Suppressor macrophage treated with lipopolysaccharide for 4 hours (primary cell): ENCODE data around the gene PRR35.
A peak's percentile ranks its signal among the peaks of the same experiment; 100 is the strongest.

Source experiments
- DNase-seq: peaks from one replicate; pipeline ENCODE4 v3.0.0-alpha.2; 2020

Gene PRR35

DNA sequence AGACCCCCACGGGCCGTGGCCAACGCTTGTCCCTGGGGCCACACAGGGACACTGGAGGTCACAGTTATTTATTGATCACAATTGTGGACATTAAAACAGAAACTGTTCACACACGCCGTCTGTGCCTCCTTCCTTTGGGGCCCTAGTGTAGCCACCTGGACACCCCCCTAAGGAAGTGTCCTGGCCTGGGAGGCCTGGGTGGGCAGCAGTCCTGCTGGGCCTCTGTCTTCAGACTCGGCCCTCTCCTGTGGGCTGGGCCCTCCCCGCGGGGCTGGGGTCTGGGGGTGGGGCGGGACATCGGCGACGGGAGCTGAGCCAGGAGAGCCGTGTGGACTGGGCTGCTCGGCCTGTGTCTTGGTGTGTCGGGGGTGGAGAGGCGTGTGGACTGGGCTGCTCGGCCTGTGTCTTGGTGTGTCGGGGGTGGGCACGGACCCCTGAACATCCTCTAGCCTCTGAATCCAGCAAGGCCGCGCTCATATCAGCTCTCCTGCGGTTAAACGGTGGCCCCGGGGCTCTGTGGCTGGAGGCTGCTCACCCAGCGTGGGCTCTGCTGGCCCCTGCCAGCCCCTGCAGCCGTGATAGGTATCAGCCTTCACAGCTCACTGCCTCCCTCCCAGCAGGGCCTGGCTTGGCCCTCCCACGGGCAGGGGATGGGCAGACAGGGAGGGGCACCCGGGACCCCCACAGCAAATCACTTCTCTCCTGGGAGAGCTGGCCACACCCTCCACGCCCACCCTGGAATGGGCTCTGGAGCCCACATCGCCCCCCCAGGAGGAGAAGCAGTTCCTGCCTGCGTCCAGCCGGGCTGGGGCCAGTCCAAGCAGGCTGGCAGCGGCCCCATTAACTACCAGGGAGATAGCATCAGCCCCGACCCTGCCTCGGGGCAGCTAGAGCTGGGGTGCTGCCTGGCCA is 5.5 kb downstream of the PRR35 start:
- no peak for DNase-seq

DNA sequence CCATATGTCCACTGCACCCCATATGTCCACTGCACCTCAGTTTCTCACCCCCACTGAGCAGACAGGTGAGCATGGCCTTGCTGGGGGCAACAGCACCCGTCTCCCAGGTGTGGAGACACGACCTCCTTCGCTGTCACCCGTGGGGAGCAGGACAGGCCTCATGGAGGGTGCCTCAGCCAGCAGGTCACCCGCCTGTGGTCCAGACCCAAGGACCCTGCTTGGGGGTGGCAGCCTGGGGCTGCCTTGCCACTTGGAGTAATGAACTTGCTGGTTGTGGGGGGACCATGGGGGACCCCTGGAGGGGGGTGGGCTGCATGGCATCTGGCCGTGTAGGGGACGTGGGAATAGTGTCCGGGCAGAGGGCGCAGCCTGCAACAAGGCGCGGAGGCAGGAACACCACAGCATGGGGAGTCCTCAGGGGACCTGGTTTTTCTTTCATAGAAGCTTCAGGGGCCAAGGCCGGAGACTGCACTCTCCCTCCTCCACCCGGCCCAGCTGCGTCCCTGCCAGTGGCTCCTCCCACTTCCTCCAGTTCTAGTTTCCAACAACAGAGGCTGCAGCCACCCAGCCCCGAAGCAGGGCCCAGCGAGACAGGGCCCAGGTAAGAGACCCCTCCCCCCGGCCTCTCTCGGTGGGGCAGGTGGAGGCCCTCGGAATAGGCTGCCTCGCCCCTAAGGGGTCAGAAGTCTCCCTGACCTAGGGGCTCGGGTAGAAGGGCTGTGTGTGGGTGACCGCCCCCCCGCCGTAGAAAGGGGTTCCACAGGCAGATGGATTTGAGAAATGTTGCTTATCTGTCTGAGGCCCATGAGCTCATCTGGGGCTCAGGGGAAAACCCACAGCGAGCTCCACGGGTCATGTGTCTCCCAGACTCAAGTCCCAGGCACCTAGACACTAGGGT is 6.5 kb downstream of the PRR35 start, which contains the start of gene NHLRC4:
TSS of gene NHLRC4 (plus strand) at position 531 of the 898 bp plus-strand sequence. CDS start 1,043 bp downstream, outside the sequence.
- peak; percentile 56 for DNase-seq

DNA sequence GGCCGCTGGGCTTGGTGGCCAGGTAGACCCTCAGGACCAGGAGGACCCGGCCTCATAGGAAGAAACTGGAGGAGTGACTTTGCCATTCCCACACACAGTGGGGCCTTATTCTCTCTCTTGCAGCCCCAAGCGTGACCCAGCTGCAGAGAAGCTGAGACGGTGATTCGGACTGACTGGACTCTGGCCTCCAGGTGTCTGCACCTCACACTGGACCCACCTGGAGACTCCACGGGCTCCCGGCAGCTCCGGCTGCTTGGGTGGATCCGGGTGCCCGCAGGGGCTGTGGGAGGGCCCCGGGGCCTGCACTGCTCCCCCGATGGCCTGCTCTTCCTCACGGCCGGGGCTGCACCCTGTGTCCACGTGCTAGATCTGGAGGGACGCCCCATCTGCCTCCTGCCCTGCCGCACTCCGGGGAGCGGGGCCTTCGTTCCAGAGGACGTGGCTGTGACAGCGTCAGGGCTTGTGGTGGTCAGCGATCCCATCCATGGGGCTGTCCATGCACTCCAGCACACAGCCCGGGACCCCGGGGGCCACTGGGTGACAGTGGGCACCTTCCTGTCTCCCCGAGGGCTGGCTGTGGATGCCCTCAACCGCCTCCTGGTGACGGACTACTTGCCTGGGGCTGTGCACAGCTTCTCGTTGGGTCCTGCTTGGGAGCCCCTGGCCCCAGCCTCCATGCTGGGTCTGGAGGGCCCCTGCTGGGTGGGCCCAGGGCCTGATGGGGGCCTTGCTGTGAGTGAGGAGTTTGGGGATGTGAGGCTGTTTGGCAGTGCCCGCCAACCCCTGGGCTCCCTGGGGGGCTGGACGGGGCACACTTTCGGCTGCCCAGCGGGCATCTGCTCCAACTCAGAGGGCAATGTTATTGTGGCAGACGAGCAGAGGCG is 7.4 kb downstream of the PRR35 start:
- no peak for DNase-seq

DNA sequence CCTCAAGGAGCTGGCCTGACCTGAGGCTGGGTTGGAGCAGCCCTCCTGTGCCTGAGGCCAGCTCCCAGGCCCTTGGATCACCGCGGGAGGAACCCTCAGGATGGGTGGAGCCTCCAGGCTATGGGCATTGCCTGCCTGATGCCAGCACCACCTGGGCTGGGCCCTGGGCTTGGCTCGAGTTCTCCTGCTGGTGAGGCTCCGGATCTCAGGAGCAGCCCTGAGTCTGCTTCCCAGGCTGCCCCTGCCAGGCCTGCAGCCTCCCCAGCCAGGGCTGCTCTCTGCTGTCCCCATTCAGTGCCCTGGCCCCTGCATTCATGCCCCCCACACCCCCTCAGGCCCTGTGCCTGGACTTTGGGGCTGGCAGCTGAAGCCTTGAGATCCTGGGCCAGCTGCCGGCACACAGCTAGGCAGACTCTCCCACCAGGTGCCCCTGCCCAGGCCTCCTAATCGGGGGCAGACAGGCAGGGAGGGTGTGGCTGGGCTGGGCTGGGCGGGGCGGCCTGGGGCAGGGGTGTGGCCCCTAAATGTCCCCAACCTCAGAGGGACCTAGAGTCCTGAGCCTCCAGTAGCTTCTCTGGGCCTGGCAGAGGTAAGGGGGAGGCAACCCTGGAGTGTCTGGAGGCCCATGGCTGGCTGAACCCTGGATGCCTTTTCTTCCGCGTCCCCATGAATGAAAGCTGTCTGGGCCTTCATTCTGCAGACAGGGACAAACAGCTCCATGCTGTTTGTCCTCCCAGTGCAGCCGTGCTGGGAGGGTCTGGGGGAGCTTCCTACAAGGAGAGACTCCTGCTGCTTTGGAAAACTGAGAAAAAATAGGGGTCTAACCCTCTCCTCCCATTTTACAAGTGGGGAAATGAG is 8.4 kb downstream of the PRR35 start:
- DNase-seq = no peak

DNA sequence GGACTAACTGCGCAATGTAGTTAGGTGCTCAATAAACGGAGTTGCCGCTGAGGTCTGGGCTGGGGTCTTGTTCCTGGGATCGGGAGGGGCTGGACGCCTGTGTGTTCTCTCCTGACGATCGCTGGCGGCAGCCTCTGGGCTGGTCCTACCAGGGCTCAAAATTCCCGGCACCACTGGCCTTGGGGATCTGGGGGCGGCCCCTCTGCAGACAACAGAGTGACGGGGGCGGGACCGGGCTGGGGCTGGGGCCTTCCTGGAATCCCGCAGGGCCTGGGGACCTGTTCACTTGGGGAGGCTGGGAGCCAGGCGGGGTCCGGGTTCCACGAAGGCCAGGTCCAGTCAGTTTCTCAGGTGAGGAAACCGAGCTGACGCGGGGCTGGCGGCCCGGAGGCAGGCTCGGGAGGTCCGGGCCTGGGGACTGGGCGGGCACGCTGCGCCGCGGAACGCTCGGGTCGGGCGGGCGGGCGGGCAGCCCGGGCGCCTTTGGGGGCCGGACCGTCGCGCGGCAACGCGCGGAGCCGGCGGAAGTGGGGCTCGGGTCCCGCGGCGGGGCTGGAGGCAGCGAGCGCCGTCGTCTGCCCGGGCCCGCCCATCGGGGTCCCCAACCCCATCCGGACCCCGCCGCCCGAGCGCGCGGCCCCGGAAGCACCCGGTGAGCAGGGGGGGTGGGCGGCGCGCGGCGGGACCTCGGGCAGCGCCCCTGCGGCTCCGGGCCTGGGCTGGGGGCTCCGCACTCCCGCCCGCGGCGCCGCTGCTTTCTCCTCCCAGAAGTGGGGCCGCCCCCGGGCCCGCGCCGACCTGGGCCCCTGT is 9.5 kb downstream of the PRR35 start, which contains the start of gene PIGQ:
TSS of gene PIGQ (plus strand) at position 524 of the 810 bp plus-strand sequence. CDS start 4,107 bp downstream, outside the sequence.
- DNase-seq = peak; percentile 71

DNA sequence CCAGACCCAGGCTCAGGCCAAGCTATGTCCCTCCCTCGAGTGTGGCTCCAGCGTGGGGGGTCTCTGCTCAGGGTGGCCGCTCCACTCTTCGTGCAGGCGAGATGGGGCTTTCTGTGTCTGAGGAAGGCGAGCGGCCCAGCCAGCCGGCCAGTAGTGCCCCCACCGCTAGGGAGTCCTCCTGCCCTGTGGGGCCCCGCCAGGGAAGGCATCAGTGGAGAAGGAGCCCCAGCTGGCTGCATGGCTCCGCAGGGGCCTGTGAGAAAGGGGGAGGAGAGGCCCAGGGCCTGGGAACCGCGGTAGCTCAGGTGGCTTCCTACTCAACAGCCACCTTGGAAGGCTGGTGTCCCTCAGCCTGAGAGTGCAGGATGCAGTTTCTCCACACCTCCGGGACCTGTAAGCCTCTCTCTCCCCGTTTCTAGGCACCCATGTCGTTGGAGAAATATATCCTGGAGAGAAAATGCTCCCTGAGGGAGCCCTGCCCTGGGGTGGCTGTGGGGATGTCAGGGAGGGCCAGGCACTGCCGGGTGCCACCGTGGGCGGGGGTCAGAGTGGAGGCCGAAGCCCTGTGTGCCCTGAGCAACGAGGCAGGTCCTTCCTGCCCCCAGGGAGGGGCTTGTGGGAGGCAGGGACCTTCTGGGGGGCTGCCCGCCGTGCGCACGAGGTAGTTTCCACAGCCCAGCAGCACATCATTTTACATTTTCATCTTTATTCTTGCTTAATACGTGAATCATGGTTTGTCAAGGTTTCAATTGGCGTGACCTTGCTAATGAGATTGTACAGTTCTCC is 12.9 kb downstream of the PRR35 start:
- DNase-seq = no peak

DNA sequence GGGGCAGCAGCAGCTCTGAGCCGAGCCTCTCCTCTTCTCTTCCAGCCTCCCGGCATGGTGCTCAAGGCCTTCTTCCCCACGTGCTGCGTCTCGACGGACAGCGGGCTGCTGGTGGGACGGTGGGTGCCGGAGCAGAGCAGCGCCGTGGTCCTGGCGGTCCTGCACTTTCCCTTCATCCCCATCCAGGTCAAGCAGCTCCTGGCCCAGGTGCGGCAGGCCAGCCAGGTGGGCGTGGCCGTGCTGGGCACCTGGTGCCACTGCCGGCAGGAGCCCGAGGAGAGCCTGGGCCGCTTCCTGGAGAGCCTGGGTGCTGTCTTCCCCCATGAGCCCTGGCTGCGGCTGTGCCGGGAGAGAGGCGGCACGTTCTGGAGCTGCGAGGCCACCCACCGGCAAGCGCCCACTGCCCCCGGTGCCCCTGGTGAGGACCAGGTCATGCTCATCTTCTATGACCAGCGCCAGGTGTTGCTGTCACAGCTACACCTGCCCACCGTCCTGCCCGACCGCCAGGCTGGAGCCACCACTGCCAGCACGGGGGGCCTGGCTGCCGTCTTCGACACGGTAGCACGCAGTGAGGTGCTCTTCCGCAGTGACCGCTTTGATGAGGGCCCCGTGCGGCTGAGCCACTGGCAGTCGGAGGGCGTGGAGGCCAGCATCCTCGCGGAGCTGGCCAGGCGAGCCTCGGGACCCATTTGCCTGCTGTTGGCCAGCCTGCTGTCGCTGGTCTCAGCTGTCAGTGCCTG is 14.0 kb downstream of the PRR35 start:
- DNase-seq = no peak

DNA sequence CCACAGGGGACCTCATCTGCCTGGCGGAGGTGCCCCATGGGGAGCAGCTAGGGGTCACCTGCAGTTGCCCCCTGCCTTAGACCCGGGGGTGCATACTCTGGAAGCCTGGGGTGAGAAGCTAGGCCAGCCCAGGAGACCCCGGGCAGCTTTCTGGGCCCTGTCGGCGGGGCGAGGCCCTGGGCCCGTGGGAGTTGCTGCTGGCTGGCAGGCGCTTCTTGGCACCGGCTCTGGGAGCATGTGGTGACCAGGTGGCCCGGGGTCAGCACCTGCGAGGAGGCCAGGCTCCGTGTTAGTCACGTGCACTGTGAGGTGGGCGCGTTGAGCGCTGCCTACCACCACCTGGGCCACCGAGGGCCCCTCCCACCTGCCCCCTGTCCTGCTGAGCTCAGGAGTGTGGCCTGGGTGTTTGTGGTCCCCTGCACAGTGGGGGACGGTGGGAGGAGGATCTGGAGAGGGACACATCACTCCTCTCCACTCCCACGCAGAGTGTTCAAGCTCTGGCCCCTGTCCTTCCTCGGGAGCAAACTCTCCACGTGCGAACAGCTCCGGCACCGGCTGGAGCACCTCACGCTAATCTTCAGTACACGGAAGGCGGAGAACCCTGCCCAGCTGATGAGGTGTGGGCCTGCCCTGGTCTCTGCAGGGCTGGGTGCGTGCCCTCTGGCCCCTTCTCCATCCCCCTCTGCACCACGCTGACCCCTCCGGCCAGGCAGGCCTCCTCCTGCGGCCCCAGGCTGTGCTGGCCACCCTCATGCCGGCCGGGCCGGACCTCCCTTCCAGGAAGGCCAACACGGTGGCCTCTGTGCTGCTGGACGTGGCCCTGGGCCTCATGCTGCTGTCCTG is 15.4 kb downstream of the PRR35 start:
- no peak for DNase-seq

DNA sequence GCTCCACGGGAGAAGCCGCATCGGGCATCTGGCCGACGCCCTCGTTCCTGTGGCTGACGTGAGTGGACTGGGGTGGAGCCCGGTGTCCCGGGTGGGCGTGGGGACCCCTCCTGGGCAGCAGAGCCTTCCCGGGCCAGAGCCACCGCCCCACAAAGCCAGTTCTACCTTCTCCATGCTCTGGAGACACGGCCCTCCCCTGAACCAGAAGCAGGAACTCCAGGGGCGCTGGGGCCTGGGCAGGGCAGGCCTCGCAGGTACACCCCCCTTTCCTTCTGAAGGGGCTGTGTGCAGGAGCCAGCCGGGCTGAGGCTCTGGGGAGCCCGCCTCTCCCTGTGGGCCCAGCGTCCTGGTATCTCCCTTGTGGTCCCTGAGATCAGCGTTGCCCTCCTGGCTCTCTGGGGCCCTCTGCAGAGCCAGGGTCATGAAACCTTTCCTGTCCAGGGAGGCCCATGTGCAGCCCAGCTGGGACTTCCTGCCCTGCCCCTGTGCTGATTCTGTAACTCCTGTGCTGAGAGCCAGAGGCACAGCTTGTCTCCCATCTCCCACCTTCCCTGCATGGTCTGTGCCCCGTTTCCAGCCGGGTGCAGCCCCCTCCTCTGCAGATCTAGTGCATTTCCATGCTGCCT is 16.1 kb downstream of the PRR35 start:
- no peak for DNase-seq

DNA sequence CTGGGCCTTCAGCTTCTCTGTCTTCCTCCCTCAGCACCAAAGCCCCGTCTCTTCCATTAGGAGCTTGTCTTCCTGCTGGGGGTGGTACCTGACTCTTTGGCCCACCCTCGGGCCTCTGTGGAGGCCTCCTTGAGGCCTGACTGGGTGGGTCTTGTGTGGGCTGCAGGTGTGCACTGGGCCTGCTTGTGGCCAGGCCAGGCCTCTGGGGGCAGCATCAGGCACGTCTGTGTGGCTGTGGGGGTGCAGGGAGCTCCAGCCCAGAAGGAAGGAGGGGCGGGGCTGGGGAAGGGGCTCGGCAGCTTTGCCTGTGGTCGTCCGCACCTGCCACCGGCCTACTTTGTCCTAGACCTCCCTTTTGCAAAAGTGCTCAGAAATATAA is 16.6 kb downstream of the PRR35 start:
- DNase-seq = no peak

DNA sequence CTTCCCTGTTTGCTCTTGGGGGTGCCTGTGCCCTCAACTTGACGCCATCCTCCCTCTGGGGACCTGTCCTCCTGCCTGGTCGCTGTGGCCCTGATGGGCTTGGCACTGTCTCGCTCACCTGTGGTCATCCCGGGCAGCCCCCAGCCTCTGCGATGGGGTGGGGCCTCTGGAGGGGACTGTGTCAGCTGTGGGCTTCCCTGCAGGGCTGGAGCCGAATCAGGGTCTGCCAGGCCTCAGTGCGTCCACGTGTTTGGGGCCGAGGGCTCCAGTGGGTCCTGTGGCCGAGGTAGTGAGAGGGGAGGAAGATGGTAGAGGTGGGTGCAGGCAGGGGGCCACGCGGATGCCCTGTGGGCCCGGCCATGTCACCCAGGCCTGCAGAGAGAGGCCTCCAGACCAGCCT is 17.6 kb downstream of the PRR35 start:
- DNase-seq = no peak

DNA sequence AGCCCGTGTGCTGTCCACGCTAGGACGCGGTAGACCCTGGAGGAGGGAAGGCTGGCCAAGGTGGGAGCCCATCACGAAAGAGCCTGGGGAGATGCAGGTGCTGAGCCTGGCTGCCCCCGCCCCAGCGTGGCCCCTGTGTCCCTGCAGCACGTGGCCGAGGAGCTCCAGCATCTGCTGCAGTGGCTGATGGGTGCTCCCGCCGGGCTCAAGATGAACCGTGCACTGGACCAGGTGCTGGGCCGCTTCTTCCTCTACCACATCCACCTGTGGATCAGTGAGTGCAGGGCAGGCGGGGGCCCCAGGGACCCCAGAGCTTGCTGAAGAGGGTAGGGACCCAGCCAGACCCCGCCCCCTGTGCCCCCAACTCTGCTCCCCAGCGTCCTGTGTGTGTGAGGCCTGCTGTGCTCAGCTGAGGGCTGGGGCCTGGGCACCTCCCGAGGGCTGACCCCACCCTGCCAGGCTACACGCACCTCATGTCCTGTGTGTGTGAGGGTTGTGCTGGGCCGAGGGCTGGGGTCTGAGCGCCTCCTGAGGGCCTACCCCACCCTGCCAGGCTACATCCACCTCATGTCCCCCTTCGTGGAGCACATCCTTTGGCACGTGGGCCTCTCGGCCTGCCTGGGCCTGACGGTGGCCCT is 18.2 kb downstream of the PRR35 start:
- no peak for DNase-seq

DNA sequence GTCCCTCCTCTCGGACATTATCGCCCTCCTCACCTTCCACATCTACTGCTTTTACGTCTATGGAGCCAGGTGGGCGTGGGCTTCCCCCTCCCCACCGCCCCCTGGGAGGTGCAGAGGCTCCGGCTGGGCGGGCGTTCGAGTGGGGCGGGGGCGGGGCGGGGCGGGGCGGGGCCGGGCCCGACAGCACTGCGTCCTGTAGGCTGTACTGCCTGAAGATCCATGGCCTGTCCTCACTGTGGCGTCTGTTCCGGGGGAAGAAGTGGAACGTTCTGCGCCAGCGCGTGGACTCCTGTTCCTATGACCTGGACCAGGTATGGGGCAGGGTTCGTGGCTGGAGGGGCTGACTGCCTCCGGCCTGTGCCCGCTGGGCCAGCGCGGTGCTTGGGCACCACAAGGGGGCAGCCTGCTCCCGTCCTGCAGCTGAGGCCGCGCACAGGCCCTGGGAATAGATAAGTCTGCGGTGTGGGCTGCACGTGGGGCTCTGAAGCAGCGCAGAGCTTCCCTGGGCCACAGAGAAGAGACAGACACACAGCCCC is 18.7 kb downstream of the PRR35 start:
- DNase-seq = peak; percentile 81

DNA sequence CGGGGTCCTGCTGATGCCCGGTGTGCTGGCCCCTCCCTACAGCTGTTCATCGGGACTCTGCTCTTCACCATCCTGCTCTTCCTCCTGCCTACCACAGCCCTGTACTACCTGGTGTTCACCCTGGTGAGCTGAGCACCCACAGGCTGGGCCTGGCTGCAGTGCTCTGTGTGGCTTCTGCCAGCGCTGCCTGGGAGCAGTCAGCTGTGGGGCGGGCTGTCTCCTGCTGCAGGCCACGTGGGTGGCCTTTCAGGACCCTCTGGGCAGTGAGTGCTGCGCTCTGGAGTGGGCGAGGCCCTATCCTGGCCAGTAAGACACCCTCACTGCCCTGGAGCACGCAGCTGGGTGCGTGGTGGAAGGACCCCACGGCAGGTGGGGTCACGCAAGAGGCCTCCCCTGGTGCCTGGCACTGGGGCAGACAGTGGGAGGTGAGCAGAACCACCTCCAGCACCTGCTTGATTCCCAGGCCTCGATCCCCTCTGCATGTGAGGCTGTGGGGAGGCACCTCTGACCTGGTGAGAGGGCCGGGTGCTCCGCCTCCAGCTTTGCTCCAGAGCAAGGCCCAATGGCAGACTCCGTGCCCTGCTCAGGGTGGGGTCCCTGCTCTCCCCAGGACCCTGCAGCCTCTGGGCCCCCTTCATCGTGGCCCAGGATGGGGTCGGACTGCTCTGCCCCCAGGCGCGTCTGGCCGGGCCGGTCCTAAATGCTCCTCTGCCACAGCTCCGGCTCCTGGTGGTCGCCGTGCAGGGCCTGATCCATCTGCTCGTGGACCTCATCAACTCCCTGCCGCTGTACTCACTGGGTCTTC is 20.1 kb downstream of the PRR35 start:
- no peak for DNase-seq

DNA sequence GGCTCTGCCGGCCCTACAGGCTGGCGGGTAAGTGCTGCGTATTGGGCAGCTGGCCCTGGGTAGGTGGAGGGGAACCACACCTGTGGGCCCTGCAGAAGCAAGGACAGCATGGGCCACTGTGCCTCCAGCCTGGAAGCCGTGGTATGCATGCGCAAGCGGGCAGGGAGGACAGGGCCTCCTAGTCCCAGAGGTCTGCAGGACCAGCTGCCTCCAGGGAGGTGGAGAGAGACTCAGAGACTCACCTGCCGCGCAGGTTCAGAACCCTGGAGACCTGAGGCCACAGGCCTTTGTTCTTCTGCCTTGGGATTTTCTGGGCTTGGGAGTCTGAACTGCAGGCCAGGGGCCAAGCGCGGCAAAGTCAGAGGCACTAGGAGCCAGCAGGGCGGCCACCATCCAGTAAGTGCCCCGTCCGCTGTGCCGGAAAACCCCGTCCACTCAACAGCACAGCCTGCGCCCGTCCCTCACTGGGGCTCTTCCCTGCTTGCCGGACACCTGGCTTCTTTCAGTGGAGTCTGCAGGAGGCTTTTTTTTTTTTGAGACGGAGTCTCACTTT is 20.8 kb downstream of the PRR35 start:
- DNase-seq = no peak

DNA sequence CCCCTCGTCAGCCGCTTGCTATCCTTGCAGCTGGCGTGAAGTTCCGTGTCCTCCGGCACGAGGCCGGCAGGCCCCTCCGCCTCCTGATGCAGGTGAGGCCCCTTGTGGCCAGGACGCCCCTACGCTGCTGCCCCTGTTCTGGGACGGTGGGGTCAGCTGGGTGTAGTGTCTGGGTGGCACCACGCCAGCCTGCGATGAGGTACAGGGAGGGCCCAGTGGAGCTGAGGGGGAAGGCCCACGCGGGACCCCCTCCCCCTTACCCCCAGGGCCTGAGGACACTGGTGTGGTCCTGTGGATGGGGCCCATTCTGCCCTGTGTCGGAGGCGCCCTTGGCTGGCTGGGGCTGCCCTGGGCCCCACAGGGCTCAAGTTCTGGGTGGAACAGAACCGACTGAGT is 22.0 kb downstream of the PRR35 start:
- DNase-seq = no peak
